Psoas muscle (tissue), 8 donors: Measurements from ENCODE around the gene ARHGAP19. TPM values are rescaled to one million over a fixed set of nuclear protein-coding genes. Genes with fewer than 3 reads are reported as not detected.

ENCODE experiments used
- ATAC-seq, 4 donors: fragments of 200-7000 bp; cut with Tn5 transposase; one replicate each; pipeline ENCODE4 v1.9.1; 2020; ENCODE audit warnings: moderate library complexity in 3 of 4, mild to moderate bottlenecking in 2 of 4
- DNase-seq, 2 donors: peaks; one replicate each; pipeline ENCODE4 v3.0.0-alpha.2; 2020
- H3K27ac ChIP-seq: fragments of 200-600 bp; one replicate; pipeline ENCODE4 v1.8.0; 2022
- H3K27me3 ChIP-seq, 3 donors: fragments of 200-600 bp in 1 of 3; one replicate each; pipeline versions ENCODE4 v1.6.1 to v1.8.0; 2013 to 2022; ENCODE audit warnings: low read length in 2 of 3, mild to moderate bottlenecking in 2 of 3, moderate library complexity in 1 of 3; ENCODE audit not compliant: insufficient read depth in 3 of 3
- H3K36me3 ChIP-seq, 2 donors: fragments of 200-600 bp in 1 of 2; one replicate each; pipeline versions ENCODE4 v1.6.1 to v1.8.0; 2013 to 2022; ENCODE audit warnings: low read depth in 1 of 2, mild to moderate bottlenecking in 1 of 2, moderate library complexity in 1 of 2; ENCODE audit not compliant: insufficient read depth in 1 of 2
- H3K4me1 ChIP-seq: fragments of 200-600 bp; one replicate; pipeline ENCODE4 v1.8.0; 2022
- H3K4me3 ChIP-seq: fragments of 200-600 bp; one replicate; pipeline ENCODE4 v1.8.0; 2022; ENCODE audit warnings: mild to moderate bottlenecking
- H3K9me3 ChIP-seq: fragments of 200-600 bp; one replicate; pipeline ENCODE4 v1.8.0; 2022
- CTCF ChIP-seq: fragments of 200-600 bp; IDR thresholded peaks from one replicate; pipeline ENCODE4 v1.8.0; 2022; ENCODE audit warnings: antibody characterized with exemption
- WGBS, 3 donors: extraction: QIAGEN DNeasy Blood & Tissue Kit; methylation state at CpG; one replicate each; pipeline versions ENCODE4 v1.1.6 to v1.1.7; 2013; 5-methylcytosine and 5-hydroxymethylcytosine counted together
- intact Hi-C, 2 donors: fragments of 100-400 bp; cut with DNase I; formaldehyde crosslinking; loops; one replicate each; pipeline versions ENCODE4 v1.11.0 to v1.14.2; 2022
- polyA plus RNA-seq, 3 donors: library from polyadenylated mRNA; stranded (reverse); fragments of 200-250 nt; gene quantifications; one replicate each; pipeline ENCODE4 v1.2.3, GENCODE V29; 2013
- total RNA-seq, 4 donors: library from RNA; stranded (reverse); fragmentation: NEBNext Ultra II Directional in 2 of 4; extraction: Animal tissue kit (Norgen Biotek cat#: 25700) in 2 of 4; gene quantifications; one replicate each; pipeline versions ENCODE4 v1.2.1 to v1.2.4, GENCODE V29; 2021 to 2023
- donor health status: healthy with polysubstance abuse.
- donor health status: DM: no; HTN: no; CAD: no; lungs with moderate emphysema.
- donor health status: Bipolar disorder and iron deficiency.
- donor health status: healthy.
- donor health status: DM: yes; HTN: yes; CAD: no.
- donor health status: DM: no; HTN: no; CAD: no.
- donor health status: DM: no; HTN: no; CAD: no.
- donor health status: DM: yes; HTN: yes; CAD: no.

The ARHGAP19 gene
- total and polyA plus RNA-seq, 7 donors = 0.77 to 3.9 (median 1.8) TPM

- Histone ChIP-seq H3K36me3 (no peaks in the 10 kb centered on the region), H3K27ac (no peak overlapping the region), H3K4me1 (peaks cover 6% of the 10 kb centered on the region), H3K27me3 (peaks cover 0 to 51% (median 21%) of the 10 kb centered on the region in 3 donors), H3K4me3 (no peak overlapping the region), H3K9me3 (no peaks in the 10 kb centered on the region)
- ATAC-seq (no peak), DNase-seq (no peak)
- TF ChIP-seq CTCF = no peak
- 81 to 99% (median 94%) methylated on average over 3 of the region's 3 CpGs for WGBS, 3 donors
- intact Hi-C loops = no loop called here
Observed at GRCh38 chr10:97183314-97183713, 109.1 kb downstream of the ARHGAP19 start.

GRCh38 chr10:97182288-97182990 lies 110.0 kb downstream of the ARHGAP19 start:
- Histone ChIP-seq H3K27me3 (peaks cover 0 to 46% (median 21%) of the 10 kb centered on the region in 3 donors), H3K4me1 (peaks cover 6% of the 10 kb centered on the region), H3K36me3 (no peaks in the 10 kb centered on the region), H3K4me3 (no peak overlapping the region), H3K27ac (no peak overlapping the region), H3K9me3 (no peaks in the 10 kb centered on the region)
- ATAC-seq = no peak
- no peak for DNase-seq
- 86 to 87% (median 86%) methylated on average over 10 of the region's 10 CpGs for WGBS, 3 donors
- no peak for TF ChIP-seq CTCF
- intact Hi-C loops = no loop called here

GRCh38 chr10:97180986-97181385 lies 111.5 kb downstream of the ARHGAP19 start:
- TF ChIP-seq CTCF = no peak
- no peaks in the 10 kb centered on the region for H3K36me3 ChIP-seq
- ATAC-seq = no peak
- intact Hi-C loops = no loop called here
- H3K4me3 ChIP-seq = no peak overlapping the region
- peaks cover 6% of the 10 kb centered on the region for H3K4me1 ChIP-seq
- no peaks in the 10 kb centered on the region for H3K9me3 ChIP-seq
- DNase-seq = no peak
- 84 to 94% (median 91%) methylated on average over 10 of the region's 10 CpGs for WGBS, 3 donors
- peaks cover 0 to 40% (median 13%) of the 10 kb centered on the region in 3 donors for H3K27me3 ChIP-seq
- no peak overlapping the region for H3K27ac ChIP-seq

DNA sequence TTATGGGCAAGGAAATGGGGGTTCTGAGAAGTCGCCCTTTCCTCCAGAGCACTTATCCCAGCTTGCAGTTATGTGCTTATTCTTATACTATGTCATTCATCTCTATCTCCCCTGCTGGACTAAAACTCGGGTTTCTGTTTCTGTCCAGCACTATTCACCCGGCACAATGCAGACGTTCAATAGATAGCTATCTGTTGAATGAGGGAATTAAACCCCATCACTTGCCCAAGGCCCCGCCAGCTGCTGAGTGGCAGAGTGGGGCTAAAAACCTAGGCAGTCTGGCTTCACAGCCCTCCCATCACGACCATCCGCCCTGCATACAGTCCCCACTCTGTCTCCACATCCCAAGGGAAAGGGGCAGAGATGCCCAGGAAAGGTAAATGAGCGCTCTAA lies 112.1 kb downstream of the ARHGAP19 start:
- no peak for TF ChIP-seq CTCF
- WGBS, 3 donors = 74 to 78% (median 76%) methylated on average over 8 of the region's 8 CpGs
- Histone ChIP-seq H3K36me3 (no peaks in the 10 kb centered on the region), H3K9me3 (no peaks in the 10 kb centered on the region), H3K27ac (no peak overlapping the region), H3K4me1 (peaks cover 2% of the 10 kb centered on the region), H3K27me3 (peaks cover 0 to 36% (median 8%) of the 10 kb centered on the region in 3 donors), H3K4me3 (no peak overlapping the region)
- intact Hi-C loops = no loop called here
- DNase-seq (no peak), ATAC-seq (no peak)
